GM18498 (cell line): ENCODE data around the gene ASB7.
"Not testable (repeated sequence)": the region's sequence is repeated elsewhere in the genome, so short reads cannot be mapped to it uniquely, and the experiment has no call there.

Experiments used
- ATAC-seq: cut with Tn5 transposase; IDR thresholded peaks from one replicate; pipeline ENCODE4 v1.9.1; 2021; ENCODE audit warnings: mild to moderate bottlenecking, moderate library complexity; ENCODE audit not compliant: unreplicated experiment

ASB7 gene

DNA sequence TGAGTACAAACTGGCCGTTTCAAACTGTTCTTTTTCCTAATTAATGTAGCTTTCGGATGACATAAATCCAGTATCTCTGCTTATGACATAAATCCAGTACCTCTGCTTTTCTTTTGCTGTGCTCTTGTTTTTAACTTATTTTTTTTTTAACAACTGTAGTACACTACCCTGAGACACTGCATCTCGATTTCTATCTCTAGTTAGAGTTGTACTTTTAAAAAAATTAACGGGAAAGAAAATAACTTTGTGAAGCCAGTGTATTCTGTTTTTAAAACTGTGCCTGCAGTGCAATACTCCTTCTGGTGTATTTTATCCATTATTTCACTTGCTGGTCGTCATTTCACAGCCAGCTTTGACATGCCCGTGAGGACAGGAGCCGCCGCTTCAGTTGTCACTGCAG, 46.6 kb downstream of the ASB7 start:
- ATAC-seq, result no peak

DNA sequence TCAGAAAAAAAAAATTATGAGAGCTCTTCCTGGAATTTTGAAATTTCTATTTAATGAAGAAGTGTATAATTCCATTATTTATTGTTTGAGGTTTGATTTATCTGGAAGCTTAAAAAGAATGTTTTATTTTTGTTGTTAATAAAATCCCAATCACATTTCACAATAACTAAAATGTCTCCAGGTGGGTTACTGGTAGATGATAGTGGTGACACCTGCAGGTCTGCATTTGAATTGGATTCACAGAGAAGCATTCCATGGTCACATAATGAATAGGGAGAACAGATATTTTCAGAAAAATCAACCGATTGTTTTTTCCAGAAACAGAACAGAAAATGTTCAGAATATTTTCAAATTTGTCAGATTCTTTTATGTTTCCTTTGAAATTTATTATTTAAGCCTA, 48.3 kb downstream of the ASB7 start:
- ATAC-seq, result no peak

DNA sequence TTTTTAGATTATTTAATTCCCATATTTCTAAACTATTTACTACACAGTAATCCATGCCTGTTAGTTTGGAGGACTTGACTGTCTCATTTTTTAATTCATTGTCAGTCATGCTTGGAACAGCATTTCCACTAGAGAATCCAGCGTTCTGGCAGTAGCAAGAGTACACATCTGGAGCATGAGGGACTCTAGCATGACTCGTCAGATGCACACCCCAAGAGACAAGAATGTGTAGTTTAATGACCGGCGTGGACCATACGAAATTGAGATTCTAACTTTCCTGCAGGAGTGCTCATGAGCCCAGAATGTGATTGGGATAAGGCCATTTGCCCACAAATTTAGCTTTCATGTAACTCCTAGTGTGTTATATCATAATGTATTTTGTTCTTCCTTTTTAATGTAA, 48.9 kb downstream of the ASB7 start:
- no peak for ATAC-seq

DNA sequence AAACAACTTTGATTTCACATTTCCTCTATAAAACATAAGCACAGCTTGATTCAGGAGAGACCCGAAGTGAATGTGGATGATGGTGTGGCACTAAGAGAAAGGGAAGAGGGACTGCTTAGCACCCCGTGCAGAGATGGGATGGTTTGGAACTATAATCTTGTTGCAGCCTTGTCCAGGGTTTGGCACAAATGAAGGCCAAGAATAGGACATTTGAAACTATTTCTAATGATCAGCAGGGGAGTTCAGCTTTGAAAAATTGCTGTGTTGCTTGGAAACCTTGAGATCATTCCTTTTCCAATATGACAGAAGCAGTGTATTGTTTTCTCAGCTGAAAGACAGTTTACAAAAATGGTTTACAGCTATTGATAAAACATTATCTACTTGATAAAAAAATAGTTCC, 49.7 kb downstream of the ASB7 start:
- ATAC-seq, result no peak

DNA sequence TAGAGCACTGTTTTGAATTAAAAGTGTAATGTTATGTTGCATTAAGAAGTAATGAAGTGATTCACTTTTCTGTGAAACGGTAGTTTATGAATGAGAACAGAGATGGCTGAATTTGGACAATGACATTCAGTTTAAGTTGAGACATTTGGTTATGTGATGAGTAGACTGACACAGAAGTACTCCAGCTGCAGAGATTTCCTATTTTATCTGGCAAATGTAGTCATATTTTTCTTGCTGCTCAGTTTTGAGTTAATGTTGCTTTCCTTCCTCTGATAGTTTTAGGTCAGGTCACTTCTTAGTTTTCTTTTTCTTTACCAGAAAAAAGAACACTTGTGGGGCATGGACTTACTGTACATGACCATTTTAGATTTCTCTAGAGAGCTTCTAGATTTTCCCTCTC, 51.2 kb downstream of the ASB7 start:
- ATAC-seq, result no peak

DNA sequence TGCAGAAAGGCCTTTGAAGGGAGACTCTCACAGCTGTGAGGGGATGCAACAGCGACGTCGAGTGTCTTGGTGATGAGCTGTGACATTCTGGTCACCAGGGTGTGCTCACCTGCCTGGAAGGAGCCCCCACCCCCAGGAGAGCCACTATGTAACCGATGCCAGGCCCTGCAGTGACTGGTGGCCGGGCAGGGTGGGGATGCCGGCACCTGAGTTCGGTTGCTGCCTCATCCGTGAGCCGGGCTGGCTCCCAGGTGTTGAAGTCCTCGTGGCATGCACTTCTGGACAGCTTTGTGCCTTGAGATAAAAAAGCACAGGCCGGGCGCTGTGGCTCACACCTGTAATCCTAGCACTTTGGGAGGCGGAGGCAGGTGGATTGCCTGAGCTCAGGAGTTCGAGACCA, 56.5 kb downstream of the ASB7 start:
- no peak for ATAC-seq

DNA sequence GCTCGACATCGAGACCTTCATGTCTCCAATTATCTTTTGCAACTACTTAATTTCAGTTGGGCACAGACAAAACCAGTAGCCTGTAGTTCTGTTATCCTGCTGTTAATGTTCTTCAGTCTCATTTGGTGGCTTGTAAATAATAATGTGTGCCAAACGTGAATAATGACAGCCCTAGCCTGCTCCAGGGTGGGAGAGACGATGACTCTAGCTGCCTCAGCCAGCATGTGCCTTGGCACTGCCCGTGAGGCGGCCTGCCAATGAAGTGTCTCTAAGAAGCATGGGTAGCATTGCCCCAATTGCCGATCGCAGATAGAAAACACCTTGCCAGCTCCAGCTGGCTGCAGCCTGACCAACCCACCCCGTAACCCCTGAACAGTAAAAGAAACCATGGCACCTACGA, 58.8 kb downstream of the ASB7 start:
- no peak for ATAC-seq

DNA sequence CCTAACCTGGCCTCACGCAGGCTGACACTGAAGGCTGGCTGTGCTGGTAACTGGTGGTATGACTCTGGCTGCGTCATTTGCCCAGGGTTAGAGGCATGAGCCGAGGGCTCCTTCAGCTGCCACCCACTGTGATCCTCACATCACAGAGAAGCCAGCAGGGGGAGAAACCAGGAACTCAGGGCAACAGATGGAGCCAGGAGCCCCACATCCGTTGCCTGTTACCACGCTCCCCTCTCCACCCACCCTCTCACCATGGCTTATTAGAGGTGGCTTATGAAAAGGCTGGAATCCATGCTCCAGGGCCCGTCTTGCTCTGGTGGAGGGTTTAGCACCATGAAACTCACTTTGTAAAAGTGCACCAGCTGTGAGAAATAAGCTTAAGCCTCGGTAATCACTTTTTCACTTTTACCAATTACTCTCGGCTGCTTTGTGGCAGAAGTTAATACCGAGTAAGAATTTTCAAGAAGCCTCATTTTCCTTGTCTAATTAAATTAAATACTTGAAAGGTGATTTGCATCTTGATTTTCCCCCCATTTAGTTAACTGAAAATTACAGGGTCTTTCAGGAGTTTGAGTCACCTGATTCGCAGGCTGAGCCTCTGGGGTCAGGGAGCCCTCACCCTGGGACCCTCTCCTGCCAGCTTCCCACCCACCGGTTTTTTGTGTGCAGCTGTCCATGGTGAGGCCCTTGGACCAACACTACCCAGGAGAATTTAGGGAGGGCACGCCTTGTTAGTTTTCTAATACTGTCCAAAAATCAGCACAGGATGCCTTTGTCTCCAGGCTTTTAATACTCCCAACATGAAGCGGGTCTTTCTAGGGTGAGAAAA, 60.9 kb downstream of the ASB7 start:
- no peak for ATAC-seq

DNA sequence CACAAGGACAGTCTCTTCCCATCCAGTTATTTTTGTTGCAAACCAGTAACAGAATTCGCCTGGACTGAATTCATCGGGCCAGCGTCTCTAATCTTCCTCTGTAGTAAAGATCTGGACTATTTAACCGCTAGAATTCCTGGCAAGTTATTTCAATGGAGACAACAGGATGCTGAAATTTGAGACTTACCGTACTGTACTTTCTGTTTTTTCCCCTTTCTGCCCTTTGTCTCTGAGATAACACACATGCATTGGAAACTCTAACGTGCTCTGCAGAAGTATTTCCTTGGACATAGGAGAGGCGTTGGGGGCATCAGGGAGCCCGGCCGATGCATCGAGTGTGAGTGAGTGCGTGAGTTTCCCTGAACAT, 61.5 kb downstream of the ASB7 start:
- no peak for ATAC-seq

DNA sequence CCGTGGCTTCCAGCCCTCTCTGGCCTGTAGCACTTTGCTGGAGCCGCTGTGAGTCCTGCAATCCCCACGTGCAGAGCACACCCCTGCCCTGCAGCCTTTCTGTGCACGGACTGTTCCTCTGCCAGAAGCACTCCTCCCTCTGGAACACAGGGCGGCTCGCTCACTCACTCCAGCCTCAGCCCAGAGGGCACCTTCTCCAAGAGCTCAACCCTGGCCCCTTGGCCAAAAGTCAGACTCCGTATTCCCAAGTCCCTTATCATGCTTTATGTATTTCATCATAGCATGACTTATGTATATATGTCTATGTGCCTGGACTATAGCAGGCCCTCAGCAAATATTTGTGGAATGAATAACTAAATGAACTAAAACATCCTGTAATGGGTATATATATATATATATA, 63.2 kb downstream of the ASB7 start:
- ATAC-seq, result no peak

DNA sequence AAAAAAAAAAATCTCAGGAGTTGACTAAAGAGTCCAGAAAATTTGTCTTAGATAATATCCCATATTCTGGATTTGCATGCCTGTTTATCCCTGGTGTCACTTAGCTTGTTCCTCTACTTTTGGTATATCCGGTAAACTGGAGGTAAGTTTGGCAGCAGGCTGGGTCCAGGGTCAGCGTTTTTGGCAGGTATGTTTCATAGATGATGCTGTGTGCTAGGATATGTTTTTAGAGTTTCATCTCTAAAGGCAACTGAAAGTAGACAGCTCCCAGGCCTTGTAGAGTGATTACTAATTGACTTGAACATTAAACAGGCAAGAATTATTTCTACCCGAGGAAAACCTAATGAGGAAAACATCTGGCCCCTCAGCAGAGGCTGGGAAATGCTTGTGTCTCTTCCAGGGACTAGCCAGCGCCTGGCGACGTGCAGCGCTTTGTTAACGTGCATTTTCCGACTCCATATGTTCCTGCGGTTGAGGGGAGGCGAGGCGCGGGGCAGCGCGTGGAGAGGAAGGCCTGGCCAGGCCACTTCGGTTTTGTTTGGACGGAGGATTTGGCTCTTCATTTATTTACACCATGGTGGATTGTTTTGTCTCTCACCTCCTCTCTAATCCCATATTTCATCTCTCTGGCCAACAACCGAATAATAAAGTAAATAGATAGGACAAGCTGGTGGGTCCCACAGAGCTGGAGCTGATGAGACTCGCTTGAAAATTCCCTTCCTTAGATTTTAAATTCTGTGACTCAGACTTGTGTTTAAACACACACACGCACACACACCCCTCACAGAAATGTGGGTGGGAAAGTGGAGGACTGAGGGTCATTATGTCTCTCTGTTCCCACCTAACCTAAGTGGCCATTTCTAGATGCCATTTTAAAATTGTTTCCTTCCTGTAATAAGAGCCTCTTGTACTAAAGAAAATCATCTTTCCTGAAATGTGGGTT, 65.3 kb downstream of the ASB7 start:
- ATAC-seq, result no peak

DNA sequence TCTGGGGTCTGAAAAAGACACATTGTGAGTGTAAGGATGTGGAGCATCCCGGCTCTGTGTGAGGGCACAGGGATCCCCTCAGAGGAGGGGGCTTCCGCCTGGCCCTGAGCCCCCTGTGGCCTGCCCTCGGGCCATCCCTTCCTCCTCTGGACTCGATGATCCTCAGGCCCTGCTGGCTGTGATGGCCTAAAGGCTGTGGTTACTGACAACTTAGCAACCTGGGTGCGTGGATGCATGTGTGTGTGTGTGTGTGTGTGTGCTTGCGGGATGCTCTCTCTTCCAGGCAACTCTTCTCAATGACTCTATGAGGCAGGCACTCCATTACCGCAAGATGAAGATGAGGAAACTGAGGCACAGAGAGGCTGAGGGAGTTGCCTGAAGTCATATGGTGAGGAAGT, 66.0 kb downstream of the ASB7 start:
- no peak for ATAC-seq

DNA sequence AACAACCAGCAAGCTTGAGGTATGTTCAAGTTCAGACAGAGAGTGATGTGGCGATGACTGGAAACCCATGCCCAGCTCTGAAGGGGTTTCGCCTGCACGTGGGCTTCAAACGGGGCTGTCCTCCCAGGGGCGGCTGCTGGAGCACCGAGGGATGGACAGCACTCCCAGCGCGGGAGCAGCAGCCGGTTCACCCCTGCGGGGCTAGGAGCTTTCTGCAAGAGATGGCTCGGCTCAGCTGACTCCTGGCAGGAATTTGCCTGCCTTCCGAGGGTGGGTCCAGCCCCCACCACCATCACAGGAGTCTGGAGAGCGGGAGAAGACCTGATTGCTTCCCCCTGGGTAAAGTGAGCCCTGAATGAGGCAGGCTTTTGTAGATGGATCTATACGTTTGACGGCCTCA, 66.9 kb downstream of the ASB7 start:
- ATAC-seq, result no peak

DNA sequence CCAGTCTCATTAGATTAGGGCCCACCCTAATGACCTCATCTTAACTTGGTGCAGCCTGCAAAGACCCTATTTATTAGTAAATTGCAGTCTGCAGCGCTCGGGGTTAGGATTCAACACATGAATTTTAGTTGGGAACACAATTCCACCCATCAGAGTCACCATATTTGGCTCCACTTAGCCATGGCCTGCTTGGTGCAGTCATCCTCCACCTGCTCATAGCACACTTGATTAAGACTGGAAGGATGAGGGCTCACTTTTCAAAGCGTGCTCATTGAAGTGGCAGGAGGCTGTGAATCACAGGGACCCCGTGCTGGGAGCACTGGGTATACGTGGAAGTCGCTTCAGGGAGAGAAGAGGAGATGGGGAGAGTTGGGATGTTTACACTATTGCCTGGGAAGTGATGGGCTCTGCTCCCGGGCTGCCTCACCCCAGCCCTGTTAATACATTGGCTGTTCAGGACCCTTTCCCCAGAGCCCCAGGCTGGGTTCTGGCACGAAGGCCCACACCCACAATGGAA, 68.2 kb downstream of the ASB7 start:
- no peak for ATAC-seq

DNA sequence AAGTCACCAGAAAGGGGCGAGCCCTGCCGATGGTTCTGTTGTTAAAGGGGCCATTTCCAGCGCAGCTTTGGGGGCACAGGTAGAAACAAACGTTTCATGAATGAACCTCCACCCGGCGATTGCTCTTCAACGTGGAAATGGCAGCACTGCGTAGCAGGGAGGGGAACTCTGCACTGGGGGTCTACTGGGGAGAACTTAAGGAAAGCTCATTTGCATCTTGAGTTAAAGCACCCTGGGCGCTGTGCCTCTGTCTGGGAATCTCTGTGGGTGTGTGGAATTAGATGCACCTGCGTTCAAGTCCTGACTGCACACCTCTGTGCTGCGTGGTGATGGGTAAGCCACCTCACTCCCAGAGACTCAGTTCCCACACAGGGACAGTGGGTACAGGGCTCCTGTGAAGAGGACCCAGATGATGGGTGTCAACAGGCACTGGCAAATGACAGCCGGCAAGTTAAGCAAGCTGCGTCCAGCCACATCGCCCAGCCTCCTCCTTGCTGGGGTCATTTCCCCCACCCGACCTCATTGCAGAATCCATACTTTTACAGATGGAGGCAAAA, 68.8 kb downstream of the ASB7 start:
- no peak for ATAC-seq

DNA sequence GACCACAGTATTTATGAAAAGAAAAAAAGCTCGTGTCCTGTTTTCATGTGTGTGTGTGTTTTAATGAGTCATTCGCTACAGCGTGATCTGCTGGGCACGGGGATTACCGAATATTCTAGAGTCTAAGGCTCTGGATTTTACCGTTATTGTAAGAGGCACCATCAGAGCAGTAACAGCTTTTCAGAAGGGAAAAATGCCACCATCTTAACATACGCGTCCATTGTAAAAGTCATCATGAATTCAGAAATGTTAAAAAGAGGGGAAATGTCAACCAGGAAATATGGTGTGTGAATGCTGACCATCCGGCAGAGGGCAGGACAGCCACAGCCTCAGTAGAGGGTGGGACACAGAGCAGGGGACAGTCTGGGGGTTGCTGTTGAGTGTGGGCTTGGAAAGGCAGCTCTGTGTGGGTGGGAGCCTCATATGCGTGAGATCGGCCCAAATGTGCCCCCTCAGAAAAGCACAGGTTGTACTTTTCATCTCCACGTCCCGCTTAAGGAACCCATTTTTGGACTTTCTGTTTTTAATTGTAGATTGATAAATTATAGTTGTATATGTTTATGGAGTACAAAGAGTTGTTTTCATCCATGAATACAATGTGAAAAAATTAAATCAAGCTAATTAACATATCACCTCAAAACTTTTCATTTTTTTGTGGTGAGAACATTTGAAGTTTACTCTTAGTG, 69.6 kb downstream of the ASB7 start:
- ATAC-seq, result no peak

DNA sequence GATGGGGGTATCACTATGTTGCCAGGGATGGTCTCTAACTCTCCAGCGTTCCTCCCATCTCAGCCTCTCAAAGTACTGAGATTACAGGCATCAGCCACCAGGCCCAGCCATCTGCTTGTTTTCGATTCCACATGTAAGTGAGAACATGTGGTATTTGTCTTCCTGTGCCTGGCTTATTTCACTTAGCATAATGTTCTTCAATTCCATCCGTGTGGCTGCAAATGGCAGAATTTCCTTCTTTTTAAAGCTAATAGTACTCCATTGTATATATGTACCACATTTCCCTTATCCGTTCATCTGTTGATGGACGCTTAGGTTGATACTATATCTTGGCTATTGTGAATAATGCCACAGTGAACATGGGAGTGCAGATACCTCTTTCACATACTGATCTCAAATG, 70.6 kb downstream of the ASB7 start:
- no peak for ATAC-seq

DNA sequence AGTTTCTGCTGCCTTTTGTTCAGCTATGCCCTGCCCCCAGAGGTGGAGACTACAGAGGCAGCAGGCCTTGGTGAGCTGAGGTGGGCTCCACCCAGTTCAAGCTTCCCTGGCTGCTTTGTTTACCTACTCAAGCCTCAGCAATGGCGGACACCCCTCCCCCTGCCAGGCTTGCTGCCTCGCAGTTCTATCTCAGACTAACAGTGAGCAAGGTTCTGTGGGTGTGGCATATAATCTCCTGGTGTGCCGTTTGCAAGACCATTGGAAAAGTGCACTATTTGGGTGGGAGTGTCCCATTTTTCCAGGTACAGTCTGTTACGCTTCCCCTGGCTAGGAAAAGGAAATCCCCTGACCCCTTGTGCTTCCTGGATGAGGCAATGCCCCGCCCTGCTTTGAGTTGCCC, 76.8 kb downstream of the ASB7 start:
- not testable (repeated sequence) for ATAC-seq

DNA sequence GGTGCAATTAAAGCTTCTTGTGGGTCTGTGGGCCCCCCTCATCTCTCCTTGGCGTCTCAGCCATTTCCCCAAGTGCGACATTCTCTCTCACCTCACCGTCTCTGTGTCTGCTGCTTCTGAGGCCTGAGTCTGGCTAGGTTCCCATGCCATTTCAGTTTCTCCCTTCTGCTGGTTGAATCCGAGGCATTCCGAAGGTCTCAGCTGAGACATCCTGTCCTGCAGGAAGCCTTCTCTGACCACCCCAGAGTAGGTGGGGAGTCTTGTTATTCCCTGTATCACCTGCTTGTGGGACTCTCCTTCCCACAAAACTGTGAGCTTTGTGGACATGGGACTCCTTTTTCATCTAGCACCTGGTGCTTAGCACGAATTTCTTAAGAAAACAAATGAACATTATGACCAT, 78.3 kb downstream of the ASB7 start:
- ATAC-seq, result no peak

DNA sequence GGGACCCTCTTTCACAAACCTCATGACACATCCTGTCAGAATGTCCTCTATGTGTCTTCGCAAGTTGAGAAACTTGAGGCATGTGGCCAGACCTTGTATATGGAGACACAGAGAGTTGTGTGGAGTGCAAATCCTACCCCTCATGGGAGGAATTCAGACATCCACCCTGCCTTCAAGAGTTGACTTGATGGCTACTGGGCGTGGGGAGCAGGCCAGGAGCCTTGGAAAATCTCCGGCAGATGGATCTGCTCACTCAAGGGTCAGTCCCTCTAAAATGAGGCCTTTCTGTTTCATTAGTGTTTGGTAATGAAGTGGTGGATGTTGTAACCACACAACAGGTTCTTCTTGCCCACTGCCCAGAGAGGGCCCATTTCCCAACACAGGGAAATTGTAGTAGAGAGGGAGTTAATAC, 79.0 kb downstream of the ASB7 start:
- ATAC-seq, result no peak

DNA sequence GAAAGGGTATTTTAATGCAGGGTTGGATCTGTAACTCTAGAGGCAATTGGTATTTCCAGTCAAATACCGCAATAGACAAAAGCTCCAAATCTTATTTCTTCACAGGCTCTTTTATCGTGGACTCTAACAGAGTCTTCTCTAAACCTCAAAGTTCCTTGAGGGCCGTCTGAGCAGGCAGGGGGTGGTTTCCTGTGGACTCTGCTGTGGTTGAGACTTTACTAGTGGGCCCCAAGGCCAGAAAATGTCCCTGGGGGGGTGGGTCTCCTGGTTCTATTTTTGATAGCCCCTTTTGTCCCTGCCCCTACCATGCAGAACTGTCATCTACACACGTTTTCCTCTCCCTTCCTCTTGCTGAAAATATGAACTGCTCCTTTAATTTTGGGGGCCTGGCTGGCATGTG, 80.1 kb downstream of the ASB7 start:
- no peak for ATAC-seq
